ENCODE results near the gene SLC8A2. TPM values are rescaled to one million over a fixed set of nuclear protein-coding genes. Genes with fewer than 3 reads are reported as not detected.

SLC8A2 gene
- total RNA-seq, 4 donors from 2014 or later, result 0.19 to 1.4 (median 0.47) TPM; not detected in 1

DNA sequence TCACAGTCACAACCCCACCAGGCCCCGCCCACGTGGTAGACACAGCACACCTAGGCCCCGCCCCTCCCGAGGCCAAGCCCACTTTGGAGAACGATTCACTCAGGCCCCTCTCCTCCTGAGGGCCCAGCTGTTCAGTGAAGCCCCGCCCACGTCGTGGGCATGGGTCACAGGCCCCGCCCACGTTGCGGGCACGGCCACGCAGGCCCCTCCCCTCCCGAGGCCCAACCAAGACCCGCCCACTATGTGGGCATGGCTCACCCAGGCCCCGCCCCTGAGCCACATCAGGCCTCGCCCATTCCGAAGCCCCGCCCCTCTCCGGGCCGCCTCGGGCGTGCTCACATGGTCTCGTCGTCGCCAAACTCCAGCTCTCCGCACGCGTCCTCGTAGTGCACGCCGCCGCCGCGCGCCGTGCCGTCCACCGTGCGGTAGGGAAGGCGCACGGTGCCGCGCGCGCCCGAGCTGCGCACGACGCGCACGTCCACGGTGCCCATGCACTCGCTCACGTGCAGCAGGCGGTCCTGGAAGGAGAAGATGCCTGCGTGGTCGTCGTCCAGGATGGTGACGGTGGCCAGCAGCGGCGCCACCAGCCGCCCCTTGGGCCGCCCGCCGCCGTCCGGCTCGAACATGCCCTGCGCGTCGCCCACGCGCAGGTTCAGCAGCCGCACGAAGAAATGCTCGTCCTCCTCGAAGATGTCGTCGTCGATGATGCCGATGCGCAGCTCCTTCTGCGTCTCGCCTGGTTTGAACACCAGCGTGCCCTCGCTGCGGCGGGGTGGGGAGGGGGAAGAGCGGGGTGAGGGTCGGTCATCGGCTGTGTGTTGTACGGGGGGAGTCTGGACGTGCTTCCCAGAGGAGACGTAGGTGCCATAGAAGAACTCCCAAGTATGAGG is 24.0 kb downstream of the SLC8A2 start:
- peak; percentile 9 for ATAC-seq (ENCODE audit: low FRiP score)
- no peak for DNase-seq (ENCODE audit: low spot score)
- TF ChIP-seq CTCF (IDR thresholded peaks at IDR 0.05), result no peak

DNA sequence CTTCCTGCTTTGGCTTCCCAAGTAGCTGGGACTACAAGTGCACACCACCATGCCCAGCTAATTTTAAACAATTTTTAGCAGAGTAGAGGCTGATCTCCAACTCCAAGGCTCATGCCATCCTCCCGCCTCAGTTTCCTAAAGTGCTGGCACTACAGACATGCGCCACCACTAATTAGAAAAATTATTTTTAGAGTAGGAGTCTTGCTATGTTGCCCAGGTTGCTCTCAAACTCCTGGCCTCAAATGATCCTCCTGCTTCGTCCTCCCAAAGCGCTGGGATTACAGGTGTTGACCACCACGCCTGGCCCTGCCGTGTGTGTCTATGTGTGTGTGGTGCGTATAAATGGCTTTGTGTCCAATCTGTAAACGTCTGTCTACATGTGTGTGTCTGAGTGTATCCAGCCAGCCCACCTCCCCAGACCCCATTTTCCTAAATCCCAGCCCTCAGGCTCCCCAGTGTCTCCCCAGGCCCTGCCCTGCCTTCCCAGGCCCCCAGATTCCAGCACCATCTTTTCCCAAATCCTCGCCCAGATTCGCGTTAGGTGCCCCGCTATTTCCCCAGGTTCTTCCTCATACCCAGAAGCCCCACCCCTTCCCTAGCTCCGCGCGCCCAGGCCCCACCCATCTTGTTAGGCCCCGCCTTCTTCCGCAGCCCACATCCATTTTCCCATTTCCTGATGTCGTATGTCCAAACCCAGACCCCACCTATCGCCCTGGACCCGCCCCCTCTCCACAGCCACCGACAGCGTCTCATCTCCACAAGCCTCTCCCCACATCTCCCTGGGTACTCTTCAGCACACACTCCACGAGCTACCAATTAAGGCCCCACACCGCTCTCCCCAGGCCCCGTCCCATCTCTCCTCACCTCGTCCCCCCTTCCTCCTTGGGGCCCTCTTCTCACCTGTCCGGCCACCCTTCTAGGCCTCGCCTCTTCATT is 24.9 kb downstream of the SLC8A2 start:
- TF ChIP-seq CTCF (IDR thresholded peaks at IDR 0.05), result no peak
- no peak for ATAC-seq (ENCODE audit: low FRiP score)
- DNase-seq (ENCODE audit: low spot score), result no peak

- ATAC-seq (ENCODE audit: low FRiP score), result no peak
- no peak for TF ChIP-seq CTCF (IDR thresholded peaks at IDR 0.05)
- no peak for DNase-seq (ENCODE audit: low spot score)
Measured at GRCh38 chr19:47445937-47446402, 25.7 kb downstream of the SLC8A2 start.

GRCh38 chr19:47445527-47445926 is 26.2 kb downstream of the SLC8A2 start:
- TF ChIP-seq CTCF (IDR thresholded peaks at IDR 0.05), result no peak
- no peak for ATAC-seq (ENCODE audit: low FRiP score)
- no peak for DNase-seq (ENCODE audit: low spot score)

GRCh38 chr19:47444388-47444821 is 27.3 kb downstream of the SLC8A2 start:
- DNase-seq (ENCODE audit: low spot score) (no peak), ATAC-seq (ENCODE audit: low FRiP score) (no peak)
- TF ChIP-seq CTCF (IDR thresholded peaks at IDR 0.05), result no peak

- ATAC-seq (ENCODE audit: low FRiP score), result no peak
Measured at GRCh38 chr19:47443331-47443730, 28.4 kb downstream of the SLC8A2 start.

More at GRCh38 chr19:47443331-47443730, 28.4 kb downstream of the SLC8A2 start:
- no peak for DNase-seq (ENCODE audit: low spot score)
- TF ChIP-seq CTCF (IDR thresholded peaks at IDR 0.05), result no peak

Data from omental fat pad (tissue), 4 donors.